CD4-positive, alpha-beta T cell treated with Interleukin-12 subunit alpha and Interleukin-12 subunit beta, for 1 hour (primary cell): ENCODE data around the gene CHRNB2.

ENCODE experiments used
- DNase-seq: peaks from one replicate; pipeline ENCODE4 v3.0.0-alpha.2; 2020

The CHRNB2 gene

DNA sequence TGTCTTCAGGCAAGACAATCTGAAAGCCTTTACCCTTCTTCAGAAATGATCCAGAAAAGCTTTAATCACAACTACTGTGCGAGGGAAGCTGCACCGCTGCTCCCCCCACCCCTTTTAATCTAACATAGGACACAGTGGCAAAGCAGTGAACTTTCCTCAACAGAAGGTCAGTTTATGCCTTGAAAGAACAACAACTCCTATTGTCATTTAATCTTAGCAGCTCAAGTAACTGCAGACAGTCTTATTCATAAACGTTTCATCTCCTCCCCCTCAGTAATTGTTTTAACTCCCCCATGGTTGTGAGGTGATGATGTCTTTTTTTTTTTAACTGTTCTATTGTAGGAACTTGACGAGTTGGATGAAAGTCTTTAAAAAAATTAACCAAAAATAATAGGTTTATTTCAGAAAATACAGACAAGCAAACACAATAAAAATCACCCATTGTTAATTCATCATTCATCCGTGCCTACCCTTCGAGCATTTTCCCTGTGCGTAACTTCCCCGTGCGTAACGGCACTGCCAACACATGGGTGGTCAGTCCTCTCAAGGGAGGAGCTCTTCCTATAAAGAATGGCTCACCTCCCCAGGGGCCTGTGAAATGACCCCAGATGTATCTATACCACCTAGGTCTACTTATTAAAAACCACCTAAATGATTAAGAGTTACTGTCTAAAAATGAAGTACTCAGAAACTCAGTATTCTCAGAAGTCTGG is 43.7 kb downstream of the CHRNB2 start:
- DNase-seq = no peak

GRCh38 chr1:154614247-154614646 is 46.7 kb downstream of the CHRNB2 start:
- no peak for DNase-seq

DNA sequence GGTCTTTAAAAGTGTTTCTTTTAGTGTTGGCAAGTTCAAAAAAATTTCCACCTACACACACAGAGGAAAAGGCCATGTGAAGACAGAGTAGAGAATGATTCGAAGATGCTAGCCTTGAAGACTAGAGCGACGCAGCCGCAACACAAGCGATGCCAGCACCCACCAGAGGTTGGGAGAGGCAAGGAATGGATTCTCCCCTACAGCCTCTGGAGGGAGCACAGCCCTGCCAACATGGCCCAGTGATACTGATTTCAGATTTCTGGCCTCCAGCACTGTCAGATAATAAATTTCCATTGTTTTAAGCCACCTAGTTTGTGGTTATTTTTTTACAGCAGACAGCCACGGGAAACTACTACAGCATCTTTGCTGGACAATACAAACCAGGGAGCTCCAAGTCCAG is 47.3 kb downstream of the CHRNB2 start:
- no peak for DNase-seq

DNA sequence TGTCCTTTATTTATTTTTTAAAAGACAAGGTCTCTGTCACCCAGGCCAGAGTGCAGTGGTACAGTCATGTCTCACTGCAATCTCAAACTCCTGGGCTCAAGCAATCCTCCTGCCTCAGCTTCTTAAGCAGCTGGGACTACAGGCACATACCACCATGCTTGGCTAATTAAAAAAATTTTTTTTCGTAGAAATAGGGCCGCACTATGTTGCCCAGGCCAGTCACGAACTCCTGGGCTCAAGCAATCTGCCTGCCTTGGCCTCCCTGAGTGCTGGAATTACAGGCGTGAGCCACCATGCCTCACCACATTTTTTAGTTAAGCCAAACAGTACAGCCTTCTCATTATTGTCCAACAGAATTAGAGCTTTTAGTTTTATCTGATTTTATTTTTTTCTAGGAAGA is 47.8 kb downstream of the CHRNB2 start:
- DNase-seq = no peak

- DNase-seq = no peak
Observed at GRCh38 chr1:154616659-154617345, 49.2 kb downstream of the CHRNB2 start.

DNA sequence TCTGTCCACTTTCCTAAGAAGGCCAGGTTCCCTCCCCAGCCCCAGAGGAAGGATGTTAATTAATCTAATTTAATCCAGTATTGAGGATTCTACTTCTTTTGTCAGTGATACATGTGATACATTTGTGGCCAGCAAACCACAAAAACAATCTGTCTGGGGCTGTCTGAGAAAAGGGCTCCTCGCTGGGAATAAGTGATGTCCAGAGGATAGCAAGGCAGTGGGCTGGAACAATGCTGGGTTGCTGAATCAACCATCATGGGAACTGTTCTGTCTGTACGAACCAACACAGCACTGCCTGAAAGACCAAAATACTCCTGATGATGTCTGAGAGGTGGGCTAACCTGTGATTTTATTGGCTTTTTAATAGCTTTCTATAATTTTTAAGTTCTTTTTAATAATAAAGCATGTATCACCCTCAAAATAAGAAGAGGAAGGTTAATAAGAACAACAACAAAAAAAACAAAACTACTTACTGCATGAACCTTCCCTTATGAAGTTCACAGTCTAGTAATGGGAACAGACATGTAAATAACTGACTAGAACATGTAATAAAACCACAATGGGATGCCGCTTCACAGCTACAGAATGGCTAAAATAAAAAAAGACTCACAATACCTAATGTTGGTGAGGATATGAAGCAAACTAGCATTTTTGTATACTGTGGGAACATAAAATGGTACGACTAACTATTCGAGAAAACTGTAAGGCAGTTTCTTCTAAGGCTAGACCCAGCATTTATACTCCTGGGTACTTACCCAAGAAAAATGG is 51.8 kb downstream of the CHRNB2 start:
- no peak for DNase-seq

GRCh38 chr1:154620751-154621150 is 53.2 kb downstream of the CHRNB2 start:
- DNase-seq = no peak

DNA sequence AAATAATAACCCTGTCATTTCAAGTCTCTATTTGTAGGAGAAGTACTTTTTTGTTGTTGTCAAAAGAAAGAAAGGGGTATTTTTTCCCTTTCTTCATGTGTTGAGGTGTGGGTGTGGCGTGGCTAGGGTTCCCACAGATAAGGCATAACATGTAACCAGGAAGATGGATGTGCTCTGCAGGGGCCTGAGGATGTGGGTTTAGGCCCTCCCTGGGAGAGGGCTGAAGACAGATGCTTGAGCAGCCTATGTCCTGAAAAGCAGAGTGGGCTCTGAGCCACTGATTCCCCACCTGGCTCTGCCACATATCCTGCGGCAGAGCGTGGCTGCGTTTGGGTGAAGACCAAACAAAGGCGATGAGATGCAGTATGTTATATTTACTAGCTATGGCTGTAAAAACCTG is 54.3 kb downstream of the CHRNB2 start:
- DNase-seq = no peak

DNA sequence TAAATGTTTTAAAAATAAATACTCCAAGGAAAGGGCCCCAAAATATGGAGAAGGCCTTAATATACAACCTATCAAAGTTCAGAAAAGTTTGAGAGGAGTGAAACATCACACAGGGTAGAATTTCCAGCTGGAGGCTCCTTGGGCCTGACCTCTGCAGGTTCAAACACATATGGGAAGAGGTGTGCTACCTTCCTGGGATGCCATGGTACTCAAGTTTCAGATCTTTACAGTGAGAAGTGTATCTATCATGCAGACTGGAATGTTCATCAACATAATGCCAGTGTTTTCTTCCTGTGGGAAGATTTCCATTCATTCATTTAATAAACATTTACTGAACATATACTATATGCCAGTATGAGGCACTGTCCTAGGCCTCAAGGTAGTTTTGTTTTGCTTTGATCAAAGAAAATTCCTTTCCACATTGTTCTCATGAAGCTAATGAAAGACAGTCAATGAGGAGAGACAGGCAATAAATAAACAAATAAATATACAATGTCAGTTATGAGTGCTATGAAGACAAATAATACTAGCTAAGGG is 55.0 kb downstream of the CHRNB2 start:
- no peak for DNase-seq

DNA sequence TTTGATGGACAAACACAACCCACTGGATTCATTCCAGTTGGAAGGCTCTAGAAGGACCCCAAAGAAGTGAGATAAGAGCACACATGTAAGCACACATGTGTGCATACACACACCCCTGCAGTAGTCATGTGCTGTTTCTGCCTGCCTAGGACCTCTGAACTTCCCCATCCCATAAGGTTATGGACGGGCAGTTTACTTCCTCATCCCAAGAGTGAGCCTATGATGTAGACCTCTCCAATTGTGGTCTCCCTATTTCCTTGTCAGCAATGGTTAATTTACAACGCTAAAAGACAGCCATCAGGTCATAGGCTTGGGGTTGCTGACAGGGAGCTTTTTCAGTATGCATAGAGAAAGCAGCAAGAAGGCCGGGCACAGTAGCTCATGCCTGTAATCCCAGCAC is 55.8 kb downstream of the CHRNB2 start:
- no peak for DNase-seq

DNA sequence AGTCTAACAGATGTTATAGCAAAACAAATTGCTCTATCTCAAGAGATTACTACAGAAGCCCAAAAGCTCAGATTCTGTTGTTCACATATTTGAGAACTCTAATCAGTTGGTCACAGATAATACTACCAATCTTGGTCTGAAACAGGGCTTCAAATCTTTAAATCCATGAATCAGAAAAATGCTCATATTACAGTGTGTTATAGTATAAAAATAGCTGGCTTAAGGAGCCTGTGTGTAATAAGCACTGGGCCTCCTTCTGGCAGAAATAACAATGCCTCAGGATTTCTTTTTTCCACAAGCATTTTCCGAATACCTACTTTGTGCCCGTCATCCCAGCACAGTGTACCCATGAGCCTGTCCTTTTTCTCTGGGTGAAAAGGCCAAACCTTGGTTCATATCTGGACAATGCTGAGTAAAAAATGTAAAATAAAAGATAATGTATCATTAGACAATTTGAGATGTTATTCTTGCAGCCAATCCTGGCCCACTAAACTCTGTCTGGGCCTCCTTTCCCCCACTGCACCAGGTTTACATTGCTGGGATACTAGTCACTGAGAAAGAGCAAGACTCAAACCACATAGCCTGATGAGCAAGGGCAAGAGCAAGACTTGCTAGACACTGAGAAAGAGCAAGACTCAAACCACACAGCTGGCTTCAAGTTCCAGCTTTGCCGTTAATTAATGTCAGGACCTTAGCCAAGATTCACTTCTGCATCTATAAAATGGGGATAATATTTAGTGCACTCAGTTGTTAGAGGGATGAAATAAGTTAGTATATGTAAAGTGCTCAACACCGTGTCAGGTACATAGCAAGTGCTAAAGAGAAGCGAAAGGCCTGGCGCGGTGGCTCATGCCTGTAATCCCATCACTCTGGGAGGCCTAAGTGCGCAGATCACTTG is 57.4 kb downstream of the CHRNB2 start:
- no peak for DNase-seq

- DNase-seq = peak; percentile 46
Observed at GRCh38 chr1:154626456-154627256, 59.1 kb downstream of the CHRNB2 start.

GRCh38 chr1:154627257-154628120 is 59.9 kb downstream of the CHRNB2 start:
- peak; percentile 91 for DNase-seq

GRCh38 chr1:154628121-154628405 is 60.5 kb downstream of the CHRNB2 start:
- DNase-seq = no peak

- no peak for DNase-seq
Observed at GRCh38 chr1:154629061-154629674, 61.6 kb downstream of the CHRNB2 start.
